NCI-H2227 (cell line): ENCODE data around the gene NLRP10.
A peak's percentile ranks its signal among the peaks of the same experiment; 100 is the strongest.
"Not testable (repeated sequence)": the region's sequence is repeated elsewhere in the genome, so short reads cannot be mapped to it uniquely, and the experiment has no call there.

Experiments
- DNase-seq: peaks from one replicate; lab custom pipeline; 2025; ENCODE audit not compliant: unreplicated experiment; lab: John Stamatoyannopoulos, UW

NLRP10 gene

GRCh38 chr11:7965386-7965785 lies at the start of gene NLRP10:
NLRP10 (minus strand) TSS chr11:7965447; CDS start chr11:7963495, 1,952 bp downstream.
- DNase-seq: no peak

GRCh38 chr11:8013833-8014232 lies 48.6 kb upstream of the NLRP10 start:
- DNase-seq: no peak

GRCh38 chr11:8011981-8012444 lies 46.8 kb upstream of the NLRP10 start:
- no peak for DNase-seq

GRCh38 chr11:8011371-8011770 lies 46.1 kb upstream of the NLRP10 start:
- no peak for DNase-seq

GRCh38 chr11:8009856-8010255 lies 44.6 kb upstream of the NLRP10 start:
- no peak for DNase-seq

- DNase-seq: no peak
Observed at GRCh38 chr11:8008212-8008611, 43.0 kb upstream of the NLRP10 start.

GRCh38 chr11:8006349-8006977 lies 41.2 kb upstream of the NLRP10 start:
- DNase-seq: peak; percentile 77

GRCh38 chr11:8005556-8005955 lies 40.3 kb upstream of the NLRP10 start:
- no peak for DNase-seq

- DNase-seq: no peak
Observed at GRCh38 chr11:8004008-8004407, 38.8 kb upstream of the NLRP10 start.

GRCh38 chr11:8003187-8003586 lies 37.9 kb upstream of the NLRP10 start:
- DNase-seq: no peak

- DNase-seq: no peak
Observed at GRCh38 chr11:8002676-8003075, 37.4 kb upstream of the NLRP10 start.

- DNase-seq: no peak
Observed at GRCh38 chr11:8000390-8000789, 35.1 kb upstream of the NLRP10 start.

- no peak for DNase-seq
Observed at GRCh38 chr11:7999795-8000194, 34.5 kb upstream of the NLRP10 start.

- no peak for DNase-seq
Observed at GRCh38 chr11:7994581-7995278, 29.5 kb upstream of the NLRP10 start.

- DNase-seq: not testable (repeated sequence)
Observed at GRCh38 chr11:7987560-7987883, 22.3 kb upstream of the NLRP10 start.

GRCh38 chr11:7986768-7987559 lies 21.7 kb upstream of the NLRP10 start, which contains the start of gene EIF3F:
EIF3F (plus strand) TSS chr11:7987337; CDS start chr11:7987353, 16 bp downstream.
- peak; percentile 99 for DNase-seq

GRCh38 chr11:7983832-7984590 lies 18.8 kb upstream of the NLRP10 start:
- no peak for DNase-seq

GRCh38 chr11:7982582-7983119 lies 17.4 kb upstream of the NLRP10 start:
- no peak for DNase-seq

- DNase-seq: no peak
Observed at GRCh38 chr11:7981619-7982157, 16.4 kb upstream of the NLRP10 start.

GRCh38 chr11:7977232-7977917 lies 12.1 kb upstream of the NLRP10 start:
- no peak for DNase-seq
